ENCODE data around the gene SLC25A26.

Gene SLC25A26

DNA sequence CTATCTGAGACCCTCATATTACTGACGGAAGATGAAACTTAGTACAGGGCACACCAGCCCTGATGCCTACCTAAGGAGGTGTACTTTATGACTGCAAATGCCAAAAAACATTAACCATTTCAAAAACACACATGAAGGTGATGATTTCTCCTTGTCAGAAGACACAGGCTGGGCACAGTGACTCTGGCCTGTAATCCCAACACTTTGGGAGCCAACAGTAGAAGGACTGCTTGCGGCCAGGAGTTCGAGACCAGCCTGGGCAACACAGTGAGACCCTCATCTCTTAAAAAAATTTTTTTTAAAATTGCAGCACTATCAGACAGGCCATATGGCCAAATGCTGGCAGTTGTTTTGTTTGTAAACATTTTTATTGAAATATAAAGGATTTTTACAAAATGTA lies 206.6 kb downstream of the SLC25A26 start:
- Histone ChIP-seq H3K27ac (ENCODE audit: low read depth, low read length) (no peak overlapping the region), H3K9me2 (replicated peaks; ENCODE audit: control insufficient read depth, low read length) (no peaks in the 10 kb centered on the region), H3K36me3 (ENCODE audit: control insufficient read depth, low read length) (peaks cover 95% of the 10 kb centered on the region), H3K27me3 (ENCODE audit: control insufficient read depth, low read length) (no peaks in the 10 kb centered on the region), H3K4me1 (ENCODE audit: control insufficient read depth, low read length) (no peaks in the 10 kb centered on the region), H3K9me3 (ENCODE audit: control insufficient read depth, insufficient read depth, low read length) (peaks cover 30% of the 10 kb centered on the region), H3F3A (ENCODE audit: control insufficient read depth, insufficient read depth) (no peaks in the 10 kb centered on the region), H3K4me2 (ENCODE audit: low read length) (no peak overlapping the region), H3K79me2 (ENCODE audit: control insufficient read depth, low read length) (peaks cover 100% of the 10 kb centered on the region), H3K4me3 (ENCODE audit: low read length) (no peak overlapping the region), H4K20me1 (ENCODE audit: control insufficient read depth, insufficient read depth, low read depth, low read length) (no peaks in the 10 kb centered on the region; the same call in 1 of the 2 replicates)
- TF ChIP-seq CTCF (IDR thresholded peaks at IDR 0.05; ENCODE audit: low read depth, low read length, poor library complexity, severe bottlenecking) = no peak
- TF ChIP-seq EZH2phosphoT487 (IDR thresholded peaks at IDR 0.05; ENCODE audit: borderline replicate concordance, low read length) = no peak

DNA sequence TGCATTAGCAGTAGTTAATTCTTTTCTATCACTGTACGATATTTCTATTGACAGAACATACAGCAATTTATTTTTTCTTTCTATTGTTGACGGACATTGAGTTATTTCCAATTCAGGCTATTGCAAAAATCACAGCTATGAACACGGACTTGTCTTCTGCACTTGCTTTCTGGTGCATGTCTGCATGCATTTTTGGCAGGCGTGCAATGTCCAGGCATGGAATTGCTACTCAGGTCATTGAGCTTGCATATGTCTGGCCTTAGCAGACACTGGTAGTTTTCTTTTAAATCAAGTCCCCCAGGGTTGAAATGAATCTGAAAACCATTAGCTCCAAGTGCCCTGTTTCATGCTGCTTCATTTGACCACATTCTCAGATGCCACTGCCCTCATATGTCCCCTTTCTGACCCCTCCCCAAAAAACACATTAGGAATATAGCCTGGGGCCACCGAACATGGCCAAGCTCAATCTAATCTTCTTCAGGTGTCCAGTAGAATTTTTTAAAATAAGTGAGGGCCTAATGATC lies 207.2 kb downstream of the SLC25A26 start:
- Histone ChIP-seq H3K27ac (ENCODE audit: low read depth, low read length) (no peak overlapping the region), H3K36me3 (ENCODE audit: control insufficient read depth, low read length) (peaks cover 95% of the 10 kb centered on the region), H3K79me2 (ENCODE audit: control insufficient read depth, low read length) (peaks cover 100% of the 10 kb centered on the region), H3K9me3 (ENCODE audit: control insufficient read depth, insufficient read depth, low read length) (peaks cover 23% of the 10 kb centered on the region), H3F3A (ENCODE audit: control insufficient read depth, insufficient read depth) (no peaks in the 10 kb centered on the region), H3K4me3 (ENCODE audit: low read length) (no peak overlapping the region), H3K4me1 (ENCODE audit: control insufficient read depth, low read length) (no peaks in the 10 kb centered on the region), H4K20me1 (ENCODE audit: control insufficient read depth, insufficient read depth, low read depth, low read length) (no peaks in the 10 kb centered on the region; the same call in 1 of the 2 replicates), H3K4me2 (ENCODE audit: low read length) (no peak overlapping the region), H3K9me2 (replicated peaks; ENCODE audit: control insufficient read depth, low read length) (no peaks in the 10 kb centered on the region), H3K27me3 (ENCODE audit: control insufficient read depth, low read length) (no peaks in the 10 kb centered on the region)
- no peak for TF ChIP-seq EZH2phosphoT487 (IDR thresholded peaks at IDR 0.05; ENCODE audit: borderline replicate concordance, low read length)
- no peak for TF ChIP-seq CTCF (IDR thresholded peaks at IDR 0.05; ENCODE audit: low read depth, low read length, poor library complexity, severe bottlenecking)
